GM19351 (cell line): ENCODE measurements around the gene MYRIP.

Experiments
- ATAC-seq: cut with Tn5 transposase; IDR thresholded peaks from one replicate; pipeline ENCODE4 v1.9.1; 2021; ENCODE audit warnings: mild to moderate bottlenecking, moderate library complexity; ENCODE audit not compliant: unreplicated experiment

The MYRIP gene

GRCh38 chr3:39961230-39961629, 151.8 kb downstream of the MYRIP start:
- ATAC-seq: no peak

DNA sequence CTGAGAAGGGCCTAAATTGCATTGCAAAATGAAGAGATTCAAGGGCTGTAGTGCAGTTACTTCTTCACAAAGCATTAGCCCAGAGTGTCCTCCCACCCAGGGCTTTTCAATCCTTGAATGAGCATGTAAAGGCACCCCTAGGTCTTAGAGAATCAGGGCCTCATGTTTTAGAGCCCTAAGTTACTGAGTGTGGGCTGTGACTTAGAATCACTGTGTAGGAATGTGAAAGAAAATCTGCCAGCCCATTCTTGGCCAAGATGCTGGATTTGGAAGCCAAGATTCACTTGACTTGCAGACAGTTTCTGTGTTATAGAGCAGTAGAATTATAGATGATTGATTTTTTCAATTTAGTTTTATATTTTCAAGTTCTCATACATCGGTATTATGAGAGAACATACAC, 153.2 kb downstream of the MYRIP start:
- ATAC-seq: no peak

- no peak for ATAC-seq
Measured at GRCh38 chr3:39965461-39965860, 156.1 kb downstream of the MYRIP start.

DNA sequence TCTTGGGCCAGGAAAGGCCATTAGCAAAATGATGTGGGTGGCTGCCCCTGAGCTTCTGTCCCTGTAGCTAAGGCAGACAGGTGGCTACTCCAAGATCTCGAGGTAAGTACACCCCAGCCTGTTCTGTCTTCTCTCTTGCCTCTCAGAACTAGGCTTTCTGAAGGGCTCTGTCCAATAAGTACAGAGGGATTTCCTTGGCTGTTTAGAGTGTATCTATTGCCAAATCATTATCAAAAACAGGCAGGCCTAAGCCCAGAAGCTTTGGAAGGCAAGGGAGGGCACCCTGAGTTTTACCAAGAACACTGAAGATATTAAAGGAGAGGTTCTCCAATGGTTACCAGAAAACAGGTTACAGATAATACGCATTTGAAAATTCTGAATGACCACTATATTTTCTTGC, 156.6 kb downstream of the MYRIP start:
- no peak for ATAC-seq

DNA sequence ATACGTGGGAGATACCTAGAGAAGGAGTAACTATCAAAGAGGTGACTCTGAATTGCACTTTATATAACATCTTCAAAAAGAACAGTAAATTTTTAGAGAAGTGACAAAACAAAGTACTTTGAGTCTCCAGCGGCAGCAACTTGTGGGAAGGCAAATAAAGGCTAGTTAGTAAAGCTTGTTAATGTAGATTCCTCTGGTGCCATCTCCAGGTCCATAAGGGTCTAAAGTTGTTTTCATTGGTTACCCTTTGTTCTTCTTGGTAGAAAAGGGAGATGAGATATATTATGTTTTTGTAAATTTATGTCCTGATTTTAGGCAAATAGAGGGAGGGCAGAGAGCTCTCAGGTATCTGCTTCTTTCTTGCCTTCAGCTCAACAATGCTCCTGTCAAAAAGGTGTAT, 161.6 kb downstream of the MYRIP start:
- ATAC-seq: no peak

- no peak for ATAC-seq
Measured at GRCh38 chr3:39971559-39972031, 162.2 kb downstream of the MYRIP start.

DNA sequence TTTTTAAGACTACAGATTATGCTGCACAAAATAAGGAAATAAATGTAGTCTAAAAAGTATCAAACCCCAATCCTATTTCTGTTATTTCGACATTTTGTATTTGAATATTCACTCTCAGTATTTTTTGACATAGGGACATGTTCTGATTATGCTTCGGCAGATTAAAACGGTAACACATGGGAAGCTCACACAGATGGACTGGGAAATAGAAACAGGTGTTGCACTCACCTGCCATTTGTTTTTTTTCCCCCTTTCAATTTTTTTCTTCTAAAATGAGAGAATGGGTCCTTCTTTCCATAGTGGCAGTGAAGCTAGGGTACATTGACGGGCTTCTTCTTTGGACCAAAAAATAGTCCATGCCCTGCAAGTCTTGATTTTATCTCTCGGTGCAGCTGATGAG, 163.1 kb downstream of the MYRIP start:
- no peak for ATAC-seq

DNA sequence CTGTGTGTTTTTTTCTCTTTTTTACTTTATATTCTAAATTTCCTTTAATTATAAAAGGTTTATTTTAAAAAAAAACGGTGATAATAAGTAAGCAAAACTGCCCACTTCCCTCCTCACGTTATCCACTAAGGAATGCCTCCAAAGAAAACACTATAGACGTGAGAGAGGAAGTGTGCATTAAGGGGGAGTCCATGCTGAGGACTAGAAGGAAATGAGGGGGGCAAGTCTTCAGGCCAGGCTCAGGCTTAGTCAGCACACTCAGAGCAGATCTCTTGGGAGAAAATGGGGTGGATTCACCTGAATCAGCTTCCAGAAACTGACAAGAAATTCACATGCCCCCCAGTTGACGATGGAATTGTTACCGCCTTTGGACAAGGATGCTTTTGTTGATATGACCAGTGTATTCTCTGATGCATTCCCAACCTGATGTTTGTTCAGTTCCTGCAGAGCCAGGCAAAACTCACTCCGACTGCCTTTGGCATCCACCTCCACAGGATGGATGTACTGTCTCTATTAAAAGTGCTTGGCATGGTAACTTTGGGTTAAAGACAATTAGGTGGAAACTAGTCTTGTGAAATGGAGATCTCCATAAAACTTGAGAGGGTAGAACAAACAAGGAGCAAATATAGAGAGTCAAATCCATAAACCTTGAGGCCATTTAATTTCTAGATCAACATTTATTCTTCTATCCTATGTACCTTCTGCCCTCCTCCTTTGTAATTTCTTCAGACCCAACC, 167.8 kb downstream of the MYRIP start:
- no peak for ATAC-seq

DNA sequence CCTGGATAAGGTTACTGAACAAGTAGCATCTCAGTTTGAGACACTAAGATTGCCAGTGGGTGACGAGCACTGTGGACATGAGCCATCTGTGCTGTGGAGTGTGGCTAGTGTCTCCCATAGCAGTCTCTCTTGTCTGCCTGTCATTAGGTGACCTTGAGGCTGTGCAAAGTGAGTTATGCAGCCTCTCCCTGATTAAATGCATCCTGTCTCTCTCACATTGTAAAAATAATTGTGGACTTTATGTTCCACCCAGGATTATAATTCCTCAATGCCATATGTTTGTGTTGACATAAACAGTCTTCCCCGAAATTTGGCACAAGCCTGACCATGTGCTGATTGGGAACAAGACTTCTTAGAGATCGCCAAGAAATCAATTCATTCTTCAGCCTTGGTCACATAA, 168.9 kb downstream of the MYRIP start:
- no peak for ATAC-seq

DNA sequence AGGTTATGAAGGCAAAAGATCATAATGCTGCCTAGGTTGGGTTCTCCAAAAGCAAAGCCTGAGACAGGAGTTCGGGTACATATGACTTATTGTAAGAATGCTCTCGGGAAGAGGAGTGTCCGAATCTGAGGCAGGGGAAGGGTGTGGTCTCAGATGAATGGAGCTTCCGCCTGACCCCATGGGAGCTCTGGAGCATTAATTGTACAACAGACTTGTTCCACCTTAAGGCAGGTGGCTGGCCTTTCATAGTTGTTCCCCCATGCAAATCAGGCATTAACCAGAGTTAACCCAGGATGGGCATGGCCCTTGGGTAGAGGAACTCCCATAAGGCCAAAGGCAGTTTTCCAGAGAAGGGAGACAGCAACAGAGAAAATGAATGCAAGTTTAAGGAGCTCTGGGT, 170.6 kb downstream of the MYRIP start:
- ATAC-seq: no peak

GRCh38 chr3:39980781-39981180, 171.4 kb downstream of the MYRIP start:
- no peak for ATAC-seq

- ATAC-seq: no peak
Measured at GRCh38 chr3:39981547-39982184, 172.3 kb downstream of the MYRIP start.

GRCh38 chr3:39982665-39983357, 173.4 kb downstream of the MYRIP start:
- no peak for ATAC-seq

- no peak for ATAC-seq
Measured at GRCh38 chr3:39989746-39990145, 180.3 kb downstream of the MYRIP start.

DNA sequence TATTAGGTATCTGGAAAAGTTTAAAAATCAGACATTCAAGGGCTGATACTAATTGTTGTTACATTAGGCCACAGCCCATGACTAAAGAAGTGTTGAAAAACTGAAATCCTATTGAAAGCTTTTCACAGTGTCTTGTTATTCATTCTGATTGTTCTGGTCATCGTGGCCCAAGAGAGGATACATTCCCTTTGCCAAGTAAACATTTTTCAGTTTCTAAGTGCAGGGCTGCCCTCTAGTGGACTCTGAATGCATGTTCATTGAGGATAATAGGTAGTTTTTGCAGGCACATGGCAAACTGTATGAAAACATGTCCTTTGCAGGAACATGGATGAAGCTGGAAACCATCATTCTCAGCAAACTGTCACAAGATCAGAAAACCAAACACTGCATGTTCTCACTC, 181.1 kb downstream of the MYRIP start:
- peak; percentile 63 for ATAC-seq

GRCh38 chr3:40008796-40009195, 199.4 kb downstream of the MYRIP start:
- ATAC-seq: no peak

- no peak for ATAC-seq
Measured at GRCh38 chr3:40009991-40010390, 200.6 kb downstream of the MYRIP start.

DNA sequence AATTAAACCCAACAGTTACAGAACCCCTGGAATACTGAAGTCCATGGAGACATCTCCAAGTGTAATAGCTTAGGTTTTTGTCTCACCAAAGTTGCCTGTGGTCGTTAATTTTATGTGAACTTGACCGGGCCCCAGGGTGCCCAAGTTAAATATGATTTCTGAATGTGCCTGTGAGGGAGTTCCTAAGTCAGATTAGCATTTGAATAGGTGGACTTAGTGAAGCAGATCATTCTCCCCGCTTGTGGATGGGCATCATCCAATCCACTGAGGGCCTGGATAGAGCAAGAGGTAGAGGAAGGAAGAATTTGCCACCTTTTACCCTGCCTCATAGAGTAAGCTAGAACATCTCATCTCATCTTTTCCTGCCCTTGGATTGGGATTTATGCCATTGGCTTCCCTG, 203.0 kb downstream of the MYRIP start:
- ATAC-seq: no peak

DNA sequence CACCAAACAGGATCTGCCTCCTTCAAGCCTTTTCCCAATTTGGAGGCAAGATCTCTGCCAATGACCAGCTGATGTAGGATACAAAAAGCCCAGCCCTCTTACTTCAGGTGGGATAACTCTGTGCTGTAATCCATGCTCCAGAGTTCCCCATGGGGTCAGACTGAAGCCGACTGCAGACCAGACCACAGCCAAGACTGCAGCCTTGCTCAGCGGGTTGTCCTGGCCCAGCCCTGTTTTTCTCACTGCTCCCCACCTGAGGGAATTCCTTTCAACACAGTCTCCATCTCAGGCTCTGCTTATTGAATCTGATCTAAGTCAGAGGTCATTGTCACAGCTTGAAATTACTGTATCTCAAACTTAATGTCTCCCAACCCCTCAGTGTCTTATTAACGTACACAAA, 207.0 kb downstream of the MYRIP start:
- no peak for ATAC-seq

GRCh38 chr3:40018369-40018768, 209.0 kb downstream of the MYRIP start:
- no peak for ATAC-seq

DNA sequence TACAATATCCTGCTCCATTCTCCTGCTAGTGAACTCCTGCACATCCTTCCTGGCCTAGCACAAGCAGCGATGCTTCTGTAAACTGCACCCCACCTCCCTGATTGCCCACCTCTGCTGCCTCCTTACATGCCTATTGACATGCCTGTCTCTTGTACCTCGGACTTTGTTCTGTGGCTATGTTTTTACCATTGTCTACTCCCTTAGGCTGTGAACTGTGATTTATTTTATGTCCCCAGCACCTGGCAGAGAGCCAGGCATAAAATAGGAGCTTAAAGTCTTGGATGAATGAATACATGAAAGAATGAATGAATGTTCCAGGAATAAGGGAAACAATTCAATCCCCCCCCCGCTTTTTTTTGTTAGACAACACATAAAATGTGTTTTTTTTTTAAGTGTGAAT, 210.0 kb downstream of the MYRIP start:
- ATAC-seq: no peak

DNA sequence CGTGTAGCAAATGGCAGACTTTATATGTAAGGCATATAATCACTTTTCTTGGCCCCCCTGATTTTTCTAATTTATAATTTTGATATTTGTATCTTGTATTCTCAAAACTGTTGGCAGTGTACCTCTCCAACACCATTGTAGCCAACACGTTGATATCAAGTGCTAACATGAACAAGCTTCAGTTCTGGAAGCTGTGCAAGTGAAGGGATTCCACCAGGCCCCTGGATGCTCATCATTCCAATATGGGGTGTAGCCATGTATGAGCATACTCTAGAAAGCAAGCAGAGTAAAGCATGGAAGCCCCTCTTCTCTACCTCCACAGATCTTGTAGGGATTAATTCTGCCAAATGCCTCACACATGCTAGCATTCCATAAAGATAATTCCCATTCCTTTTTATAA, 211.3 kb downstream of the MYRIP start:
- no peak for ATAC-seq
